HepG2 (cell line): ENCODE measurements around the gene KMT2A. TPM values are rescaled to one million over a fixed set of nuclear protein-coding genes. Genes with fewer than 3 reads are reported as not detected.

ENCODE experiments used
- ETV5 ChIP-seq: IDR thresholded peaks from 2 replicates; pipeline ENCODE4 v1.6.1; 2018; ENCODE audit warnings: missing biosample characterization, missing genetic modification reagents, inconsistent platforms, borderline replicate concordance
- GFI1 ChIP-seq: sonication (generic); formaldehyde crosslinking; IDR thresholded peaks from 2 replicates; pipeline ENCODE4 v1.5.0; 2020; ENCODE audit warnings: missing genetic modification reagents, mild to moderate bottlenecking, borderline replicate concordance
- HDAC6 ChIP-seq: fragments of 200-600 bp; sonication (generic); IDR thresholded peaks from 2 replicates; pipeline ENCODE4 v1.7.0; 2017; ENCODE audit warnings: mild to moderate bottlenecking, antibody characterized with exemption, low read length, low read depth
- MED1 ChIP-seq: sonication (generic); formaldehyde crosslinking; IDR thresholded peaks from 2 replicates; pipeline ENCODE4 v1.4.0; 2020; ENCODE audit warnings: missing genetic modification reagents
- MLLT10 ChIP-seq: sonication (generic); formaldehyde crosslinking; IDR thresholded peaks from 2 replicates; pipeline ENCODE4 v1.4.0; 2020; ENCODE audit warnings: missing genetic modification reagents
- MTF1 ChIP-seq: sonication (generic); formaldehyde crosslinking; IDR thresholded peaks from 2 replicates; pipeline ENCODE4 v1.5.0; 2020; ENCODE audit warnings: missing genetic modification reagents
- NCOA1 ChIP-seq: sonication (generic); formaldehyde crosslinking; IDR thresholded peaks from 2 replicates; pipeline ENCODE4 v1.9.0; 2021; ENCODE audit warnings: missing genetic modification reagents
- SALL1 ChIP-seq: sonication (generic); formaldehyde crosslinking; IDR thresholded peaks from 2 replicates; pipeline ENCODE4 v1.8.0; 2022; ENCODE audit warnings: mild to moderate bottlenecking, missing genetic modification reagents
- STAG1 ChIP-seq: sonication (generic); formaldehyde crosslinking; IDR thresholded peaks from 2 replicates; pipeline ENCODE4 v1.4.0; 2020; ENCODE audit warnings: missing genetic modification reagents
- TCF7 ChIP-seq: sonication (generic); IDR thresholded peaks from 2 replicates; pipeline ENCODE4 v1.6.1; 2016; ENCODE audit warnings: antibody characterized with exemption, low read depth
- ZBTB21 ChIP-seq: sonication (generic); formaldehyde crosslinking; IDR thresholded peaks from 2 replicates; pipeline ENCODE4 v1.4.0; 2020; ENCODE audit warnings: missing genetic modification reagents
- ZNF224 ChIP-seq: sonication (generic); formaldehyde crosslinking; IDR thresholded peaks from 2 replicates; pipeline ENCODE4 v1.5.0; 2020; ENCODE audit warnings: mild to moderate bottlenecking, missing genetic modification reagents
- ZNF678 ChIP-seq: sonication (generic); formaldehyde crosslinking; IDR thresholded peaks from 2 replicates; pipeline ENCODE4 v1.4.0; 2020; ENCODE audit warnings: mild to moderate bottlenecking, missing genetic modification reagents
- ZNF782 ChIP-seq: sonication (generic); formaldehyde crosslinking; IDR thresholded peaks from 2 replicates; pipeline ENCODE4 v1.4.0; 2020; ENCODE audit warnings: missing genetic modification reagents, mild to moderate bottlenecking, borderline replicate concordance
- ZNF850 ChIP-seq: sonication (generic); formaldehyde crosslinking; conservative IDR thresholded peaks from 2 replicates; pipeline ENCODE4 v1.9.0; 2021; ENCODE audit warnings: mild to moderate bottlenecking, missing genetic modification reagents
- ZSCAN25 ChIP-seq: sonication (generic); formaldehyde crosslinking; IDR thresholded peaks from 2 replicates; pipeline ENCODE4 v1.8.0; 2022; ENCODE audit warnings: mild to moderate bottlenecking, missing genetic modification reagents
- polyA plus RNA-seq, 8 experiments: library from polyadenylated mRNA; depleted of rRNA in 3 of 8; stranded (reverse) in 7 of 8; unstranded in 1 of 8; fragments of >200 nt; fragmentation: Illumina TruSeq in 4 of 8; extraction: Trizol in 4 of 8; gene quantifications; 2 replicates each; pipeline versions ENCODE4 v1.2.1 to v1.2.3, GENCODE V29; 2011 to 2016; ENCODE audit warnings: low read depth in 4 of 8, missing spikeins in 1 of 8, mixed read lengths in 1 of 8; ENCODE audit not compliant: insufficient read depth in 1 of 8
- total RNA-seq, 5 experiments: library from RNA; depleted of rRNA; stranded (reverse); fragments of >200 nt; fragmentation: Illumina TruSeq; extraction: Trizol; gene quantifications; 2 replicates each; pipeline ENCODE4 v1.2.3, GENCODE V29; 2016; ENCODE audit warnings: low read depth in 1 of 5
- TF ChIP-seq, protein P1 (sequence below): sonication (generic); formaldehyde crosslinking; IDR thresholded peaks from 2 replicates; pipeline ENCODE4 v1.5.1; 2020; ENCODE audit warnings: missing genetic modification reagents, mild to moderate bottlenecking, borderline replicate concordance
- TF ChIP-seq, protein P2 (sequence below): IDR thresholded peaks from 2 replicates; pipeline ENCODE4 v1.4.0; 2020; ENCODE audit warnings: mild to moderate bottlenecking, missing genetic modification reagents
- TF ChIP-seq, protein P3 (sequence below): sonication (generic); formaldehyde crosslinking; IDR thresholded peaks from 2 replicates; pipeline ENCODE4 v1.4.0; 2020; ENCODE audit warnings: missing genetic modification reagents

Gene KMT2A
- total and polyA plus RNA-seq, 2 of the 13 experiments (the other 11 are each of a cell fraction or from before 2014, with no cell fraction given) = 12.4 to 20.0 TPM

DNA sequence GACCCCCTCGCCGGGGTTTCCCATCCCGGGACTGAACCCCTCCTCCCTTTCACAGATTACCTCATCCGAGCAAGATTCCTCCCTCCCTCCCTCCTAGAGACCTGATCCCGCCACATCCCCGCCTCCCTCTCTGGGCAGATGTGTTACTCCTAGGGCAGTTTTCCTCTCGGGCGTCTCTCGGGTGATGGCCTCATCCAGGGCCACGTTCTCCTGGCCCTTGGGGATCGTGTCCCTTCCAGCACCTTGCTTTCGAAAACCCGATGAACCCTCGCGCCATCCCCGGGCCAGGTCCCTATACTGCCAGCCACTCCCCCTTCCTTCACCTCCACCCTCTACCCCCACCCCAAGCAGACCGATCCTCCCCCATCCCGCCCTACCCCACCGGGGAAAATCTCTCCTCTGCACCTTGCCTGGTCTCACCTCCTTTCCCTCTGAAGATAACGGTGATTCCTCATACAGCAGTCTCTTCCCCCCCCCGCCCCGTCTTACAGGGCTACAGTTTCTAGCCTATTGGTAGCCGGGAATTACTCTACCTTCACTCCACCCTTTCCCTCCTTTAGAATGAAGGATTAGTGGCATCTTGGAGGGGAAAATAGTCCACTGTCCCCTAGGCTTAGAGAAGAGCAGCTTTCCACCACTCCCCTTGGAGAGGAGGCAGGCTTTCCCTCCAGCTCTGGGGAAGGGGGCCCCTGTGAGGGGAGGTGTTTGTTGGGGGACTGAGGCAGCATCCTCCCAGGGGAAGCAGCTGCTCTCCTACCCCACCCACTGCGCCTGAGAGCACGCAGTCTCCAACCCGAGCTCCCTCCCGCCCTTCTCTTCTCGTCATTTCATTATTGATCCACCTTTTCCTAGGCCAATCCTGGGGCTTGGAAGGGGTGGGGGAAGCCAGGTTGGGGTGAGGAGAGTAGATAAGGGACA is 1.2 kb downstream of the KMT2A start (continued):
- TF ChIP-seq, protein P1, sequence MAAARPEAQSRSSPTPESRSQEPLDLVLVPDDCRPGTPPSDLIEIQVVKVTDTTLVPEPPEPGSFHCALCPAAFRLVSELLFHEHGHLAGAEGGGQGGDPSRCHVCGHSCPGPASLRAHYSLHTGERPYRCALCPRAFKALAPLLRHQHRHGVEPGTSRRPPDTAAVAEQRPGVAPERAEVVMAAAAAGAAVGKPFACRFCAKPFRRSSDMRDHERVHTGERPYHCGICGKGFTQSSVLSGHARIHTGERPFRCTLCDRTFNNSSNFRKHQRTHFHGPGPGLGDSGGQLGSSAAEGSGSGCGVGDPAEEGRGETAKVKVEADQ (CRISPR knock-in tag) = no peak
- TF ChIP-seq STAG1 (CRISPR knock-in tag) = no peak
- no peak for TF ChIP-seq ZNF850 (CRISPR knock-in tag)
- no peak for TF ChIP-seq HDAC6
- no peak for TF ChIP-seq GFI1 (CRISPR knock-in tag)
- TF ChIP-seq NCOA1 = 0 out of 2 replicates have a peak, but pooled peaks have one; percentile 45
- no peak for TF ChIP-seq ZNF678 (CRISPR knock-in tag)
- TF ChIP-seq TCF7 = no peak
- TF ChIP-seq, protein P2, sequence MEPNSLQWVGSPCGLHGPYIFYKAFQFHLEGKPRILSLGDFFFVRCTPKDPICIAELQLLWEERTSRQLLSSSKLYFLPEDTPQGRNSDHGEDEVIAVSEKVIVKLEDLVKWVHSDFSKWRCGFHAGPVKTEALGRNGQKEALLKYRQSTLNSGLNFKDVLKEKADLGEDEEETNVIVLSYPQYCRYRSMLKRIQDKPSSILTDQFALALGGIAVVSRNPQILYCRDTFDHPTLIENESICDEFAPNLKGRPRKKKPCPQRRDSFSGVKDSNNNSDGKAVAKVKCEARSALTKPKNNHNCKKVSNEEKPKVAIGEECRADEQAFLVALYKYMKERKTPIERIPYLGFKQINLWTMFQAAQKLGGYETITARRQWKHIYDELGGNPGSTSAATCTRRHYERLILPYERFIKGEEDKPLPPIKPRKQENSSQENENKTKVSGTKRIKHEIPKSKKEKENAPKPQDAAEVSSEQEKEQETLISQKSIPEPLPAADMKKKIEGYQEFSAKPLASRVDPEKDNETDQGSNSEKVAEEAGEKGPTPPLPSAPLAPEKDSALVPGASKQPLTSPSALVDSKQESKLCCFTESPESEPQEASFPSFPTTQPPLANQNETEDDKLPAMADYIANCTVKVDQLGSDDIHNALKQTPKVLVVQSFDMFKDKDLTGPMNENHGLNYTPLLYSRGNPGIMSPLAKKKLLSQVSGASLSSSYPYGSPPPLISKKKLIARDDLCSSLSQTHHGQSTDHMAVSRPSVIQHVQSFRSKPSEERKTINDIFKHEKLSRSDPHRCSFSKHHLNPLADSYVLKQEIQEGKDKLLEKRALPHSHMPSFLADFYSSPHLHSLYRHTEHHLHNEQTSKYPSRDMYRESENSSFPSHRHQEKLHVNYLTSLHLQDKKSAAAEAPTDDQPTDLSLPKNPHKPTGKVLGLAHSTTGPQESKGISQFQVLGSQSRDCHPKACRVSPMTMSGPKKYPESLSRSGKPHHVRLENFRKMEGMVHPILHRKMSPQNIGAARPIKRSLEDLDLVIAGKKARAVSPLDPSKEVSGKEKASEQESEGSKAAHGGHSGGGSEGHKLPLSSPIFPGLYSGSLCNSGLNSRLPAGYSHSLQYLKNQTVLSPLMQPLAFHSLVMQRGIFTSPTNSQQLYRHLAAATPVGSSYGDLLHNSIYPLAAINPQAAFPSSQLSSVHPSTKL (CRISPR knock-in tag) = no peak
- TF ChIP-seq ZBTB21 (CRISPR knock-in tag) = no peak
- no peak for TF ChIP-seq ZNF782 (CRISPR knock-in tag)
- no peak for TF ChIP-seq MTF1 (CRISPR knock-in tag)
- TF ChIP-seq MLLT10 (CRISPR knock-in tag) = no peak
- TF ChIP-seq ETV5 (CRISPR knock-in tag) = 0 out of 2 replicates have a peak, but pooled peaks have one; percentile 10
- TF ChIP-seq SALL1 (CRISPR knock-in tag) = peak; percentile 22; the same call in 1 of the 2 replicates
- TF ChIP-seq ZNF224 (CRISPR knock-in tag) = no peak
- TF ChIP-seq ZSCAN25 (CRISPR knock-in tag) = peak; percentile 77
- TF ChIP-seq, protein P3, sequence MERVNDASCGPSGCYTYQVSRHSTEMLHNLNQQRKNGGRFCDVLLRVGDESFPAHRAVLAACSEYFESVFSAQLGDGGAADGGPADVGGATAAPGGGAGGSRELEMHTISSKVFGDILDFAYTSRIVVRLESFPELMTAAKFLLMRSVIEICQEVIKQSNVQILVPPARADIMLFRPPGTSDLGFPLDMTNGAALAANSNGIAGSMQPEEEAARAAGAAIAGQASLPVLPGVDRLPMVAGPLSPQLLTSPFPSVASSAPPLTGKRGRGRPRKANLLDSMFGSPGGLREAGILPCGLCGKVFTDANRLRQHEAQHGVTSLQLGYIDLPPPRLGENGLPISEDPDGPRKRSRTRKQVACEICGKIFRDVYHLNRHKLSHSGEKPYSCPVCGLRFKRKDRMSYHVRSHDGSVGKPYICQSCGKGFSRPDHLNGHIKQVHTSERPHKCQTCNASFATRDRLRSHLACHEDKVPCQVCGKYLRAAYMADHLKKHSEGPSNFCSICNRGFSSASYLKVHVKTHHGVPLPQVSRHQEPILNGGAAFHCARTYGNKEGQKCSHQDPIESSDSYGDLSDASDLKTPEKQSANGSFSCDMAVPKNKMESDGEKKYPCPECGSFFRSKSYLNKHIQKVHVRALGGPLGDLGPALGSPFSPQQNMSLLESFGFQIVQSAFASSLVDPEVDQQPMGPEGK = 0 out of 2 replicates have a peak, but pooled peaks have one; percentile 25
- TF ChIP-seq MED1 (CRISPR knock-in tag) = 0 out of 2 replicates have a peak, but pooled peaks have one; percentile 15
